ENCODE results near the gene SLC44A3.

DNA sequence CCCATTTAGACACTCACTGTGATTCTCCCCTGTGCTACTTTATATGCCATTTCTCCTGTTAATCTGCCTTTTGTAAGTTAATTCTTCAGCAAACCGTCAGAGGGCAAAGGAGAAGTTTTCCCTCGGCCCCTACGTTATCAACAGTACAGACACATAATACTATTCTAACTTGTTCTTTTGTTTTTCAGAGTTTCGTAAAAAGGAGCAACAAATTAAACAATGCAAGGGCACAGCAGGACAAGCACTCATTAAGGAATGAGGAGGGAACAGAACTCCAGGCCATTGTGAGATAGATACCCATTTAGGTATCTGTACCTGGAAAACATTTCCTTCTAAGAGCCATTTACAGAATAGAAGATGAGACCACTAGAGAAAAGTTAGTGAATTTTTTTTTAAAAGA lies 74.5 kb downstream of the SLC44A3 start:
- no peak for TF ChIP-seq RAD21 (IDR thresholded peaks at IDR 0.05; ENCODE audit: low read depth)
- TF ChIP-seq TAF1 (IDR thresholded peaks at IDR 0.05; ENCODE audit: low read depth), result no peak
- no peak for TF ChIP-seq EP300 (IDR thresholded peaks at IDR 0.05; ENCODE audit: borderline replicate concordance)
- TF ChIP-seq, protein P1, sequence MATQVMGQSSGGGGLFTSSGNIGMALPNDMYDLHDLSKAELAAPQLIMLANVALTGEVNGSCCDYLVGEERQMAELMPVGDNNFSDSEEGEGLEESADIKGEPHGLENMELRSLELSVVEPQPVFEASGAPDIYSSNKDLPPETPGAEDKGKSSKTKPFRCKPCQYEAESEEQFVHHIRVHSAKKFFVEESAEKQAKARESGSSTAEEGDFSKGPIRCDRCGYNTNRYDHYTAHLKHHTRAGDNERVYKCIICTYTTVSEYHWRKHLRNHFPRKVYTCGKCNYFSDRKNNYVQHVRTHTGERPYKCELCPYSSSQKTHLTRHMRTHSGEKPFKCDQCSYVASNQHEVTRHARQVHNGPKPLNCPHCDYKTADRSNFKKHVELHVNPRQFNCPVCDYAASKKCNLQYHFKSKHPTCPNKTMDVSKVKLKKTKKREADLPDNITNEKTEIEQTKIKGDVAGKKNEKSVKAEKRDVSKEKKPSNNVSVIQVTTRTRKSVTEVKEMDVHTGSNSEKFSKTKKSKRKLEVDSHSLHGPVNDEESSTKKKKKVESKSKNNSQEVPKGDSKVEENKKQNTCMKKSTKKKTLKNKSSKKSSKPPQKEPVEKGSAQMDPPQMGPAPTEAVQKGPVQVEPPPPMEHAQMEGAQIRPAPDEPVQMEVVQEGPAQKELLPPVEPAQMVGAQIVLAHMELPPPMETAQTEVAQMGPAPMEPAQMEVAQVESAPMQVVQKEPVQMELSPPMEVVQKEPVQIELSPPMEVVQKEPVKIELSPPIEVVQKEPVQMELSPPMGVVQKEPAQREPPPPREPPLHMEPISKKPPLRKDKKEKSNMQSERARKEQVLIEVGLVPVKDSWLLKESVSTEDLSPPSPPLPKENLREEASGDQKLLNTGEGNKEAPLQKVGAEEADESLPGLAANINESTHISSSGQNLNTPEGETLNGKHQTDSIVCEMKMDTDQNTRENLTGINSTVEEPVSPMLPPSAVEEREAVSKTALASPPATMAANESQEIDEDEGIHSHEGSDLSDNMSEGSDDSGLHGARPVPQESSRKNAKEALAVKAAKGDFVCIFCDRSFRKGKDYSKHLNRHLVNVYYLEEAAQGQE (IDR thresholded peaks at IDR 0.05; ENCODE audit: low read depth), result no peak
- TF ChIP-seq, protein P2, sequence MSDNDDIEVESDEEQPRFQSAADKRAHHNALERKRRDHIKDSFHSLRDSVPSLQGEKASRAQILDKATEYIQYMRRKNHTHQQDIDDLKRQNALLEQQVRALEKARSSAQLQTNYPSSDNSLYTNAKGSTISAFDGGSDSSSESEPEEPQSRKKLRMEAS (IDR thresholded peaks at IDR 0.05), result no peak
- no peak for TF ChIP-seq ZBTB7A (IDR thresholded peaks at IDR 0.05; ENCODE audit: low read depth)
- TF ChIP-seq YY1 (IDR thresholded peaks at IDR 0.05; ENCODE audit: low read depth), result no peak
- no peak for TF ChIP-seq TEAD4 (IDR thresholded peaks at IDR 0.05)
- TF ChIP-seq TCF12 (IDR thresholded peaks at IDR 0.05; ENCODE audit: low read depth), result no peak

Measured in Ishikawa (cell line).